Lung microvascular endothelial cell (primary cell): ENCODE results near the gene INO80E. TPM values are rescaled to one million over a fixed set of nuclear protein-coding genes. Genes with fewer than 3 reads are reported as not detected.
"Not testable (repeated sequence)": the region's sequence is repeated elsewhere in the genome, so short reads cannot be mapped to it uniquely, and the experiment has no call there.

Experiments
- DNase-seq, 2 donors: peaks; one replicate each; pipeline versions ENCODE4 v3.0.0 to v3.0.0-alpha.2; 2010; ENCODE audit warnings: low read depth in 2 of 2
- total RNA-seq: library from RNA; depleted of rRNA; stranded (reverse); fragments of >200 nt; gene quantifications from 2 replicates; pipeline ENCODE4 v1.2.1, GENCODE V29; 2014

Gene INO80E
- total RNA-seq, 1 donor from 2014 or later, result 15.7 TPM

DNA sequence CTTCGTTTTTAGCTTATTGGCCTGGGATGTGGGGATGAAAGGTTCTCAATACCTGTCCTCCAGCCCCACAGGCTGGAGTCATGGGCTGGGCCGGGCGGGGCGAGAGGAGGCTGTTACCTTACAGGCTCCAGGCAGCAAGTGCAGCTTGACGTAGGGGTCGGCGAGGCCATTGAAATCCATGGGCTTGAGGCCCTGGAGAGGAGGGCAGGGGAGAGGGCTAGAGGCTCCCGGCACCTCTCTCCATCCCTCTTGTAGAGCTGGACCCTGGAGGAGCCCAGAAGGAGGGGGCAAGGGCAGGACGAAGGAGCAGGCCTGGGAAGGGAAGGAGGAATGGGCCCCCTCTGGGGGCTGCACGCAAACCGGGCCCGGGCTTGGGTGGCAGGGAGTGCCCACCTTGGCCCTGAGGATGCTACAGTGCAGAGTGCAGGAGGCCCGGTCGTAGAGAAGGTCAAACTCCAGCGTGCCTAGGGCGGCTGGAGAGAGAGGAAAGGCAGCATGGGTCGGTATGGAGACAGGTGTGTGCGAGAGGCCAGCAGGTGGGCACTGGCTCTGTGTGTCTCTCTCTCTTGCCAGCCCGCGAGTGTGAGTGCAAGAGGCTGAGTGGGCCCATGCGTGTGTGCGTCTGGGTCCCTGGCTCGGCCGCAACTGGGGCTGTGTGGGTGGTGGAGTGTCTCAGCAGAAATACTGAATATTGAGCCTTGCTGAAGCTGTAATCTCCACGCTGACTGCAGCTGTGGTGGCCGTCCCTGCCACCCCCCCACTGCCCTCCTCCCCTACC is 13.2 kb downstream of the INO80E start:
- no peak for DNase-seq

DNA sequence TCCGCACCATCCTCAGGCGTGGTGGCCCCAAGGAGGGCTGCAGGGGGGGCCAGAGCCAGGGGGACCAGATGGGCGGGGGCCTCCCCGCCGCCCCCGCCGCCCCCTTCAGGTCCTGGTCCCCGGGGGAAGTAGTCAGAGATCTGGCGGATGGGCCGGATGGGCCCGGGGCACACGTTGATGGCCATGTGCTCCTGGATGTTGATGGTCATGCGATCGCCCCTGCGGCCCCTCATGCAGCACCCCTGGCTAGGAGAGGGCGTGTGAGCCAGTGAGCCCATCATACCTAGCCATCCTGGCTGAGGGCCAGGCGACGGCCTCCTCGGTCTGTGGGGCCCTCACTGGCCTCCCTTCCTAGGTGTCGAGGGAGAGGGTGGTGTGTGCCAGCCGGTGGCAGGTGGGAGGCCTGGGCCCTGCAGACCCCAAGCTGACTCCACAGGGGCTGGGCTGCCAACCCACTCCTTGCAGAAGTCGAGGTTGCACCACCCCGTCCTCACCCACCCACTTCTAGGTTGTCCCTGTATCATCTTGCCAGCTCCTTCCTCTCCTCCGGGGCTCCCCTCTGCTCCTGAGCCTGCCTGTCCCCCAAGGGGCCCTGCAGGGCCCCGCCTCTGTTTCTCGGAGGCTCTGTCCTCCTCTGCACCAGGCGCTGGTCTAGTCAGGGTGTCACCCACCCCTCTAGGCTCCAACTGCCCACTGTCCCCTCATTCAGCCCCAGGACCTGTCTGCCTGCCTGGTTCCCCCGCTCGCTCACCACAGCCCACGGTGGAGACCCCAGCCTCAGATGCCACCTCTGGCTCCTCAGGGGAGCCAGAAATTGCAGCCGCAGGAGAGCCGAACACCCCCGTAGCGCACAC is 14.2 kb downstream of the INO80E start:
- no peak for DNase-seq

DNA sequence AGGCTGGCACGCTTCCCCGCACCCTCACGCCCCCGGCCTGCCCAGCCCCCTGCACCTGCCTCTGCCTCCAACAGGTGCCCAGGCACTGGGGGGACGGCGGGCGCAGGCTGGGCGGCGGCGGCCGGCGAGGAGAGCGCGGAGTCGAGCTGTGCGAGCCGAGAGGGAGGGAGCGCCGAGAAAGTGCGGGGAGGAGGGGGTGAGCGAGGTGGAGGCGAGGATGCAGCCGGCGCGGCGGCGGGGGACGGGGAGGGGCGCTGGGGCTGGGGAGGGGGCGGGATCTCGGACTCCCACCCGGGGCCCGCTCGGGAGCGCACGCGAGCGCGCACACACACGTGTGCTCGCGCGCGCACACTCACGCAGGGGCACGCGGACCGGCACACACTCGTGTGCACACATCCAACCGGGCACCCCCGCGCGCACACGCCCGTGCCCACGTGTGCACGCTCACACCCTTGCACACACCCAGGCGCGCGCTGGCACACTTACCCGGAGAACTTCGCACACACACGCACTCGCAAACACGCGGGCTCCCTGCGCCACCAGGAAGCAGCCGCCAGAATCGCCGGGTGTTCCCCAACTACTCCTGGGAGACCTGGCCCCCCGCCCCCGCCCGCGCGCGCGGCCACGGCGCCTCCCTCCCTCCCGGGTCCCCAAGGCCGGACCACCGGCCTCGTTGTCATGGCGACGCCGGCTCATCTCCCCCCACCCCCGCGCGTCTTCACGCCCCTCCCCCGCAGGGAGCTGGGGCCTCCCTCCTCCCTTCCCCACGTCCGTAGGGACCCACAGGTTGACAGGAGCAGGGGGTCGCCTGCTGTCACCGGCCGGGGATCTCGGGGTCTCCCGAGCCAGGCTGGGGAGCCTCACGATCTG is 15.0 kb downstream of the INO80E start, which contains the start of gene DOC2A:
DOC2A (minus strand) TSS at position 184 of the 870 bp plus-strand sequence. CDS start 805 bp downstream, outside the sequence.
- no peak for DNase-seq

DNA sequence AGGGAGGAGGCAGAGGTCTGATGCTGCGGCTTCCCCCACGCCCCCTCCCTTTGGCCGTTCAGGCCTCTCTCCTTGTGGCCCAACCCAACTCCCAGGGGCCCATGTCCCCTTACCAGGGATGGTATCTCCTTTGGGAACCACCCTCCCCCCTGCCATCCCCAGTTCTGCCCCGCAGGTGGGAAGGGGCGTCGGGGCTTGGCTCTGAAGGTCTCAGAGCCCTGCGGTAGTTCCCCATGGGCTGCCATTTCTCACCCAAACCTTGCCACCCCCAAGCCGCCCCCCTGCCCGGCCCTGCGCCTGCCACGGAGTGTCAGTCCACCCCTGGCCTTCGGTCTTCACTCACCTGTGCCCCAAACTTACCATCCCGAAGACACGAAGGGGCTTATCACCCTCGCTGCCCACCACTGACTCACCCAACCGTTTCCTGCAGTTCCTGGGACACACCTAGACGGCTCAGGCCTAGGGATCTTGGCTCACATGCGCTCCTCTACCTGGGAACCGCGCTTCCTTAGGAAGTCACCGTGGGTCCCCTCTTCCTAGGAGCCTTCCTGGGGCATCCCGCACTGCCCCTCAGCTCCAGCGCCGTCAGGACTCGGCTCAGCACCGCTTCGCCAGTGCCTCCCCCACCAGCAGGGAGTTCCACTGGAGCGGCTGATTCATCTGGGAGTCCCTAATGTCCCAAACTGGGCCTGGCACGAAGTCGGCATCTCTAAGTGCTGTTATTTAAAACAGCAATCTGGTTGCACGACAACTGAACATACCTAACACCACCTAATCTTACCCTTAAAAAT is 15.9 kb downstream of the INO80E start:
- DNase-seq, result no peak

DNA sequence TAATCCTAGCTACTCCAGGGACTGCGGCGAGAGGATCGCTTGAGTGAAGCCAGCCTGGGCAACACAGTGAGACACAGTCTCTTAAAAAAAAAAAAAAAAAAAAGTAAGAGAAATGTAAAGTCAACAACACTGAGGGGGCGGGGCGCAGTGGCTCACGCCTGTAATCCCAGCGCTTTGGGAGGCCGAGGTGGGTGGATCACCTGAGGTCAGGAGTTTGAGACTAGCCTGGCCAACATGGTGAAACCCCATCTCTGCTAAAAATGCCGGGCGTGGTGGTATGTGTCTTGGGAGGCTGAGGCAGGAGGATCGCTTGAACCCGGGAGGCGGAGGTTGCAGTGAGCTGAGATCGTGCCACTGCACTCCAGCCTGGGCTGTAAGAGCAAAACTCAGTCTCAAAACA is 16.6 kb downstream of the INO80E start:
- DNase-seq, result not testable (repeated sequence)

DNA sequence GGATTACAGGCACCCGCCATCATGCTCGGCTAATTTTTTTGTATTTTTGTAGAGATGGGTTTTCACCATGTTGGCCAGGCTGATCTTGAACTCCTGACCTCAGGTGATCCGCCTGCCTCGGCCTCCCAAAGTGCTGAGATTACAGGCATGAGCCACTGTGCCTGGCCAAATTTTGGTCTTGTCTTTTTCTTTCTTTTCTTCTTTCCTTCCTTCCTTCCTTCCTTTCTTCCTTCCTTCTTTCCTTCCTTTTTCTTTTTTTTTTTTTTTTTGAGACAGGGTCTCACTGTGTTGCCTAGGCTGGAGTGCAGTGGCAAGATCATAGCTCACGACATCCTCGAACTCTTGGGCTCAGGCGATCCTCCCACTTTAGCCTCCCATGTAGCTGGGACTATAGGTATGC is 19.4 kb downstream of the INO80E start:
- not testable (repeated sequence) for DNase-seq

DNA sequence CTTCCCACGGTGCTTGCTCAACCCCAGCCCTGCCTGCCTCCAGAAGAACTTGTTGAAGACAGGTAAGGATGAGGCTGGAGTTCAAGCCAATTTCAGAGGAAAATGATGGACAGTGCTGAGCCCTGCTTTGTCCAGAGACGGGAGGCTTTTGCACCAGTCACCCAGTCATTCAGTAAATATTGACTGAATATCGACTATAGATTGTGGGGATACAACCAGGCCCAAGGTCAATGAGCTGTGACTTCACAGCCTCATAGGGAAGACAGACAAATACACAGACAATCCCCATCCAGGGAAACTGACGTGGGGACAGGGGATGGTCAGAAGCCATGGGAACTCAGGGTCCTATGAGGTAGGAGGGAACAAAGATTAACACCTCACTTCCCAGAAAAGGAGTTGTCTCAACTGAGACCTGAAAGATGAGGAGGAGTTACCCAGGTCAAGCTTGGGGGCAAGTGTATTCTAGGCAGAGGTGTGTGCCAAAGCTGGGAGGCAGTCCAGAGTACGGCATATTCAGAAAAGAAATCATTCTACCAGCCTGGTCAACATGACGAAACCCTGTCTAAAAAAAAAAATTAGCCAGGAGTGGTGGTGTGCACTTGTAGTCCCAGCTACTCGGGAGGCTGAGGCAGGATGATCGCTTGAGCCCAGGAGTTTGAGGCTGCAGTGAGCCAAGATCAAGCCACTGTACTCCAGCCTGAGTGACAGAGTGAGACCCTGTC is 20.7 kb downstream of the INO80E start:
- no peak for DNase-seq

DNA sequence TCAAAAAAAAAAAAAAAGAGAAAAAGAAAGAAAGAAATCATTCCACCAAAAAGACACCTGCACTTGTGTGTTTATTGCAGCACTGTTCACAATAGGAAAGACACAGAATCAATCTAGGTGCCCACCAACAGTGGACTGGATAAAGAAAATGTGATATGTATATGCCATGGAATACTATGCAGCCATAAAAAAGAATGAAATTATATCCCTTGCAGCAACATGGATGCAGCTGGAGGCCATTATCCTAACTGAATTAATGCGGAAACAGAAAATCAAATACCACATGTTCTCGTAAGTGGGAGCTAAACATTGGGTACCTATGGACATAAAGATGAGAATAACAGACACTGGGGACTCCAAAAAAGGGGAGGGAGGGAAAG is 21.2 kb downstream of the INO80E start:
- DNase-seq, result no peak

DNA sequence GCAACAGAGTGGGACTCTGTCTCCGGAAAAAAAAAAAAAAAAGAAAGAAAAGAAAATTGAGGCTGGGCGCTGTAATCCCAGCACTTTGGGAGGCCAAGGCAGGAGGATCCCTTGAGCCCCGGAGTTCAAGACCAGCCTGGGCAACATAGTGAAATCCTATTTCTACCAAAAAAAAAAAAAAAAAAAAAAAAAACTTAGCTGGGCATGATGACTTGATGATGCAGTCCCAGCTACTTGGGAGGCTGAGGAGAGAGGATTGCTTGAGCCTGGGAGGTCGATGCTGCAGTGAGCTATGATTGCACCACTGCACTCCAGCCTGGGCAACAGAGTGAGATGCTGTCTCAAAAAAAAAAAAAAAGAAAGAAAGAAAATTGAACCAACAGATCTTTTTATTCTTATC is 21.9 kb downstream of the INO80E start:
- DNase-seq, result not testable (repeated sequence)

DNA sequence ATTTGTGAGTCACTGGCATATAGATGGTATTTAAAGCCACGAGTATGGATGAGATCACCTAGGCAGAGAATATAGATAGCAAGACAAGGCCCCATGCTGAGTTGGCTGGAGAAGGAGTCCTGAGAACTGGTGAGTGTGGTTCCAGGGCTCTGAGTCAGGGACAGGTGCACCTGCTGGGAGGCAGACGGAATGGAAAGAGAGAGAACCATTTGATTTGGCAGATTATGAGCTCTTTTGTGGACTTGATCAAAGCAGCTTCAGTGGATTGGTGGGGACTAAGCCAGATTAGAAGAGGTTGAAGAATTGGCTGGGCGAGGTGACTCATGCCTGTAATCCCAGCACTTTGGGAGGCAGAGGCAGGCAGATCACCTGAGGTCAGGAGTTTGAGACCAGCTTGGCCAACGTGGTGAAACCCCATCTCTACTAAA is 22.7 kb downstream of the INO80E start:
- no peak for DNase-seq

GRCh38 chr16:30022887-30023286 is 26.8 kb downstream of the INO80E start, which contains the start of gene C16orf92:
Gene C16orf92, plus strand, starts transcription at chr16:30023198. Its CDS starts 143 bp downstream, at chr16:30023341.
- DNase-seq, result no peak

- no peak for DNase-seq
Observed at GRCh38 chr16:30023586-30023985, 27.5 kb downstream of the INO80E start.

- DNase-seq, result no peak
Observed at GRCh38 chr16:30024451-30024850, 28.4 kb downstream of the INO80E start.

DNA sequence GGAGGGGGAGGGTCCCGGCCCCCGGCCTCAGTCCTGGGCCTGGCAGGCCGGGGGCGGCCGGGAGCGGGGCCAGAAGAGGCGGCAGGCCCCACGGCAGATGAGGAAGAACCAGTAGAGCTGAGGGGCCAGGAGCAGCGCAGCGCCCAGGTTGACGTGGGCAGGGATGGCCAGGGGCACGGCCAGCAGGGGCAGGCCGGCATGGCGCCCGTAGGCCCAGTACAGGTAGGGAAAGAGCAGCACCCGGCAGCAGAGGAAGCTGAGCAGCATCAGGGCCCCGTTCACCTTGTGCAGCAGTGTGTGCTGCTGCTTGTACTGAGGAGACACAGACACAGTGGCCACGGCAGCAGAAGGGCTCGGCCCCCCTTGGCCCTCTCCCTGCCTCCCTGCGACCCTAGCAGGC is 29.1 kb downstream of the INO80E start:
- DNase-seq, result no peak

DNA sequence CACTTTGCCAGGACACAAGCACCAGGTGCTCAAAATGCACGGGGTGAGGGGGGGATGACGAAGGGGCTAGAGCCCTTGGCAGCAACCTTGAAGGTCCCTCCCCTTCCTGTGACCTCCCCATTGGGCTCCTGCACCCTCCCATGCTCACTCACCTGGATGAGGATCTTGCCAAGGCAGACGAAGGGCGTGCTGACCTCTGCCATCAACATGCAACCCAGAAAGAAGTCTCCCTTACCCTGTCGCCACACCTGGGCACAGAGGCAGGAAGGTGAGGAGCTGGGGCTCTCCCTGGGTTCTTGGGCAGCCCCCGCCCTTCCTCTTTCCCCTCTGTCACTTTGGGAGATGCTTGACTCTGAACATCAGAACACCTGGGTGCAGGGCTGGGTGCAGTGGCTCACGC is 29.5 kb downstream of the INO80E start:
- no peak for DNase-seq

GRCh38 chr16:30026449-30026848 is 30.4 kb downstream of the INO80E start:
- DNase-seq, result no peak

- no peak for DNase-seq
Observed at GRCh38 chr16:30027588-30028437, 31.8 kb downstream of the INO80E start.

- DNase-seq, result peak in 1 of 2 donors; percentile 14
Observed at GRCh38 chr16:30028438-30029076, 32.5 kb downstream of the INO80E start.
